Measurements from ENCODE around the gene SNAPC1. TPM values are rescaled to one million over a fixed set of nuclear protein-coding genes. Genes with fewer than 3 reads are reported as not detected.
"Not testable (repeated sequence)": the region's sequence is repeated elsewhere in the genome, so short reads cannot be mapped to it uniquely, and the experiment has no call there.

The SNAPC1 gene
- total RNA-seq, 1 donor from 2014 or later: 2.7 TPM

- H3K27ac ChIP-seq: peak overlapping the region; percentile 72 to 91
- H3K9me3 ChIP-seq: no peaks in the 10 kb centered on the region
- intact Hi-C loops (cut with DNase I): loop anchor here (1.0 to 2.0 kb wide), 2 partner anchors 11 to 57 kb away; partner anchors contain the start of genes HIF1A and SNAPC1
- H3K27me3 ChIP-seq: no peaks in the 10 kb centered on the region
- peak overlapping the region; percentile 51 to 78 for H3K4me3 ChIP-seq
- H3K4me1 ChIP-seq: peaks cover 2 to 24% of the 10 kb centered on the region in 2 donors
- DNase-seq (ENCODE audit: low spot score in 2 of 2): no peak
- peaks cover 0 to 1% of the 10 kb centered on the region in 2 donors for H3K36me3 ChIP-seq
- no peak for TF ChIP-seq CTCF (IDR thresholded peaks at IDR 0.05)
Measured at GRCh38 chr14:61751475-61751989, 10.7 kb upstream of the SNAPC1 start.

- intact Hi-C loops (cut with DNase I): no loop called here
- H3K4me1 ChIP-seq: peaks cover 0 to 18% of the 10 kb centered on the region in 2 donors
- no peak for TF ChIP-seq CTCF (IDR thresholded peaks at IDR 0.05)
- DNase-seq (ENCODE audit: low spot score in 2 of 2): no peak
- H3K36me3 ChIP-seq: no peaks in the 10 kb centered on the region
- H3K4me3 ChIP-seq: no peak overlapping the region
- no peaks in the 10 kb centered on the region for H3K9me3 ChIP-seq
- no peak overlapping the region for H3K27ac ChIP-seq
- no peaks in the 10 kb centered on the region for H3K27me3 ChIP-seq
Measured at GRCh38 chr14:61752626-61753025, 9.6 kb upstream of the SNAPC1 start.

- TF ChIP-seq CTCF (IDR thresholded peaks at IDR 0.05): no peak
- intact Hi-C loops (cut with DNase I): no loop called here
- no peaks in the 10 kb centered on the region for H3K27me3 ChIP-seq
- DNase-seq (ENCODE audit: low spot score in 2 of 2): no peak
- H3K4me1 ChIP-seq: peaks cover 0 to 11% of the 10 kb centered on the region in 2 donors
- no peak overlapping the region for H3K4me3 ChIP-seq
- H3K9me3 ChIP-seq: no peaks in the 10 kb centered on the region
- H3K36me3 ChIP-seq: no peaks in the 10 kb centered on the region
- H3K27ac ChIP-seq: no peak overlapping the region
Measured at GRCh38 chr14:61753631-61754030, 8.6 kb upstream of the SNAPC1 start.

GRCh38 chr14:61754627-61755381 lies 7.4 kb upstream of the SNAPC1 start:
- Histone ChIP-seq H3K27ac (no peak overlapping the region), H3K36me3 (no peaks in the 10 kb centered on the region), H3K4me1 (peaks cover 0 to 8% of the 10 kb centered on the region in 2 donors), H3K9me3 (no peaks in the 10 kb centered on the region), H3K4me3 (no peak overlapping the region), H3K27me3 (no peaks in the 10 kb centered on the region)
- TF ChIP-seq CTCF (IDR thresholded peaks at IDR 0.05): no peak
- intact Hi-C loops (cut with DNase I): no loop called here
- no peak for DNase-seq (ENCODE audit: low spot score in 2 of 2)

- H3K4me1 ChIP-seq; H3K9me3 ChIP-seq; H3K27me3 ChIP-seq; H3K36me3 ChIP-seq; H3K4me3 ChIP-seq; intact Hi-C loops (cut with DNase I); DNase-seq (ENCODE audit: low spot score in 2 of 2): not testable (repeated sequence)
- H3K27ac ChIP-seq: peak overlapping the region in 1 of 2 donors; percentile 25
Measured at GRCh38 chr14:61755382-61755742, 6.9 kb upstream of the SNAPC1 start.

GRCh38 chr14:61756135-61756534 lies 6.1 kb upstream of the SNAPC1 start:
- Histone ChIP-seq H3K4me1 (peaks cover 0 to 3% of the 10 kb centered on the region in 2 donors), H3K9me3 (no peaks in the 10 kb centered on the region), H3K4me3 (no peak overlapping the region), H3K27me3 (no peaks in the 10 kb centered on the region), H3K27ac (peak overlapping the region in 1 of 2 donors; percentile 25), H3K36me3 (no peaks in the 10 kb centered on the region)
- intact Hi-C loops (cut with DNase I): no loop called here
- TF ChIP-seq CTCF (IDR thresholded peaks at IDR 0.05): no peak
- DNase-seq (ENCODE audit: low spot score in 2 of 2): no peak
